Keratinocyte (primary cell): ENCODE results near the gene KRTAP6-2.

Source experiments
- CTCF ChIP-seq, 3 experiments: IDR thresholded peaks in 1 of 3; conservative IDR thresholded peaks in 1 of 3; optimal IDR thresholded peaks in 1 of 3; 2 replicates in 2 of 3; 3 replicates in 1 of 3; pipeline versions ENCODE3 to v1.5.1; 2011; ENCODE audit warnings: low read length in 3 of 3, mild to moderate bottlenecking in 3 of 3, moderate library complexity in 2 of 3, control low read depth in 1 of 3, inconsistent platforms in 1 of 3; ENCODE audit not compliant: insufficient read depth in 2 of 3; ENCODE audit errors: extremely low read depth in 1 of 3
- EZH2 ChIP-seq: IDR thresholded peaks from one replicate; pipeline ENCODE4 v1.6.1; 2012; ENCODE audit warnings: inconsistent platforms, mild to moderate bottlenecking, low read length, moderate library complexity

GRCh38 chr21:30605968-30606367 lies 7.3 kb upstream of the KRTAP6-2 start:
- TF ChIP-seq CTCF (optimal IDR thresholded peaks at IDR 0.05 in 1 of 3, IDR thresholded peaks at IDR 0.05 in 1 of 3, conservative IDR thresholded peaks at IDR 0.05 in 1 of 3; ENCODE audit: extremely low read depth in 1 of 3, insufficient read depth in 2 of 3, low read length in 3 of 3) (peak in 1 of 3 experiments; percentile 10), EZH2 (no peak)
